Testis (tissue), 2 donors: ENCODE results near the gene TRAPPC12.

Experiments used
- POLR2A ChIP-seq: fragments of 450-650 bp; IDR thresholded peaks from one replicate; pipeline ENCODE4 v1.6.1; 2017; ENCODE audit warnings: antibody characterized with exemption, mild to moderate bottlenecking, moderate library complexity
- TF ChIP-seq, protein P1 (sequence below), 3 experiments: fragments of 450-650 bp in 2 of 3; fragments of 200-600 bp in 1 of 3; sonication (generic) in 1 of 3; IDR thresholded peaks; one replicate each; pipeline ENCODE4 v1.5.1; 2016 to 2019; ENCODE audit warnings: antibody characterized with exemption in 3 of 3, mild to moderate bottlenecking in 2 of 3, moderate library complexity in 1 of 3

DNA sequence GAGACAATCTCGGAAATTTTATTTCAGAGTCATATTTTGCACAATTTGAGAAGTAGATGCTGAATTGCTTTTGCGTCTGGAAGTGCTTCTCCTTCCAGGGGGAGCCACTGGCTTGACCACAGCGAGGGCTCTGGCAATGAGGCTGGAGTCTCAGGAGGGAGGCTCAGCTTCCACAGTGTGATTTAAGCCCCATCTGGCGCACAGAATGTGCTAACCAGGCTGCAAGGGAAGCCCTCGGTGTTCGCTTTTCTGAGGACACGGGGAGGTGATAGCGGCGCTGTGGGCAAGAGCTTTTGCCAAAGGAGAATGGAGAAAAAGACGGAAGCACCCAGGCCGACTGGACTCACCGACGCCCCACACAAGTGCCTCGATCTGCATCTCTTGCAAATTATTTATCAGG, 87.5 kb downstream of the TRAPPC12 start:
- TF ChIP-seq, protein P1, sequence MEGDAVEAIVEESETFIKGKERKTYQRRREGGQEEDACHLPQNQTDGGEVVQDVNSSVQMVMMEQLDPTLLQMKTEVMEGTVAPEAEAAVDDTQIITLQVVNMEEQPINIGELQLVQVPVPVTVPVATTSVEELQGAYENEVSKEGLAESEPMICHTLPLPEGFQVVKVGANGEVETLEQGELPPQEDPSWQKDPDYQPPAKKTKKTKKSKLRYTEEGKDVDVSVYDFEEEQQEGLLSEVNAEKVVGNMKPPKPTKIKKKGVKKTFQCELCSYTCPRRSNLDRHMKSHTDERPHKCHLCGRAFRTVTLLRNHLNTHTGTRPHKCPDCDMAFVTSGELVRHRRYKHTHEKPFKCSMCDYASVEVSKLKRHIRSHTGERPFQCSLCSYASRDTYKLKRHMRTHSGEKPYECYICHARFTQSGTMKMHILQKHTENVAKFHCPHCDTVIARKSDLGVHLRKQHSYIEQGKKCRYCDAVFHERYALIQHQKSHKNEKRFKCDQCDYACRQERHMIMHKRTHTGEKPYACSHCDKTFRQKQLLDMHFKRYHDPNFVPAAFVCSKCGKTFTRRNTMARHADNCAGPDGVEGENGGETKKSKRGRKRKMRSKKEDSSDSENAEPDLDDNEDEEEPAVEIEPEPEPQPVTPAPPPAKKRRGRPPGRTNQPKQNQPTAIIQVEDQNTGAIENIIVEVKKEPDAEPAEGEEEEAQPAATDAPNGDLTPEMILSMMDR (IDR thresholded peaks at IDR 0.05): no peak
- TF ChIP-seq POLR2A: no peak
